Measurements from ENCODE around the gene ARG2.

Gene ARG2

GRCh38 chr14:67683842-67684241 lies 64.1 kb downstream of the ARG2 start:
- Histone ChIP-seq H3K27me3 (no peaks in the 10 kb centered on the region), H3K4me3 (no peak overlapping the region), H3K36me3 (peaks cover 15 to 70% (median 44%) of the 10 kb centered on the region in 3 donors), H3K9me3 (no peaks in the 10 kb centered on the region), H3K27ac (no peak overlapping the region), H3K4me1 (no peaks in the 10 kb centered on the region)
- DNase-seq, result no peak
- TF ChIP-seq CTCF (IDR thresholded peaks at IDR 0.05), result no peak
- intact Hi-C loops (cut with DNase I; ENCODE audit: low total_unique reads), result no loop called here

GRCh38 chr14:67690011-67690410 lies 70.3 kb downstream of the ARG2 start:
- Histone ChIP-seq H3K4me3 (no peak overlapping the region), H3K36me3 (peaks cover 29 to 72% (median 58%) of the 10 kb centered on the region in 3 donors)

DNA sequence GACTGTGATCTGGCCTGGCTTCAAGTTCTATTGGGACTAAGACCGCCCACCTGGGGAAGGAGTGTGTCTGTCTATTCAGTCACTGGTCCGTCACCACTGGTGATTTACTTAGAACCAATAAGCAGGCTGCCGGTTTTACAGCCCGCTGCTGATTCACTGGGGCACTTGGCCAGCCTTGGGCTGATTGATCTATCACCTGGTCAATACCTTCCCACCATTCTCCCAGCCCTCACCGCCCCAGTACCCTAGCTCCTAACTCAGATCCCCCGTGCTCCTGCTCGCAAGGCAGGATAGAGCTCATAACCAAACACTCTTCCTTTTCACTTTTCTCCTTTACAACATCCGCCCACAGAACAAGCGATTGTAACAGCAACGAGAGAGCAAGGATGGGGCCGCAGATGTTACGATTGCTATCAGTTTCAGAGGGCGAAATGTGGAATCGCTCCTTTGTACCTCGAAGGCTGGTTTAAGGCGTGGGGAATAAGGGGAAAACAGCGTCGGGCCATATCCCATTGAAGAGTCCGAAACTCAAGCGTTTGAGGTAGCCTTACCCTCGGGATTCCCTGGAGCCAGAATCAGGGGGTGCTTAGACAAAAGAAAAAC lies 75.2 kb downstream of the ARG2 start:
- peak overlapping the region; percentile 74 to 94 for H3K4me3 ChIP-seq
- DNase-seq, result peak; percentile 54 to 71
- H3K36me3 ChIP-seq, result peaks cover 4 to 27% (median 17%) of the 10 kb centered on the region in 3 donors
- H3K9me3 ChIP-seq, result no peaks in the 10 kb centered on the region
- H3K4me1 ChIP-seq, result peaks cover 0 to 18% (median 9%) of the 10 kb centered on the region in 4 donors
- TF ChIP-seq CTCF (IDR thresholded peaks at IDR 0.05), result no peak
- no peaks in the 10 kb centered on the region for H3K27me3 ChIP-seq
- peak overlapping the region; percentile 82 to 84 for H3K27ac ChIP-seq
- intact Hi-C loops (cut with DNase I; ENCODE audit: low total_unique reads), result no loop called here

More at GRCh38 chr14:67690011-67690410, 70.3 kb downstream of the ARG2 start:
- no peak for TF ChIP-seq CTCF (IDR thresholded peaks at IDR 0.05)
- Histone ChIP-seq H3K4me1 (peaks cover 0 to 18% (median 9%) of the 10 kb centered on the region in 4 donors), H3K27me3 (no peaks in the 10 kb centered on the region), H3K27ac (no peak overlapping the region), H3K9me3 (no peaks in the 10 kb centered on the region)
- DNase-seq, result no peak
- intact Hi-C loops (cut with DNase I; ENCODE audit: low total_unique reads), result no loop called here

DNA sequence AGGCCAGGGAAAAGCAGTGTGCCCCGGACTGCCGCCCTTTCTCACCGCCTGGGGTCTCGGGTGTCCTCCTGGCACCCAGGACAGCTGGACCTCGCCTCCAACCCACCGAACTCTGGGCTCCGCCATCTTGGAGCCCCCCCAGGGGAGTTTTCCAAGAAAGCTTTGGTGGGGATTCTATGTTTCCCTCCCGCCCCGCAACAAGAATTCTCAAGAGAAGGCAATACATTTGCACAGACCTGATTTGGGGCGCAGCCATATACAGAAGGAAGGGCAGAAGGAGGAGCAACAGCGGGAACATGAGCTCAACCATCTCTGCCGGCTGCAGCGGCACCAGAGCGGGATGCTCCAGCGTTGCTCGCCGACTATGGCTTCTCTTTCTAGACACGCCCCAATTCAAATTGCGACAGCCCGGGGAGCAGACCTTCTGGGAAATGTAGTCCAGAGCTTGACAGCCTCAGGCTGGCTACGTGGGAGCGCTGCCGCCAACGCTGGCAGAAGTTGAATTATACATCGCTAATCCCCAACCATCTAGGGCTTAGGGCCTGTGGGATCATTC lies 75.8 kb downstream of the ARG2 start, which contains the start of gene RDH11:
Gene RDH11 (minus strand): TSS at position 371 of the 556 bp plus-strand sequence. CDS start 61 bp downstream, at position 310.
- Histone ChIP-seq H3K36me3 (peaks cover 0 to 21% (median 12%) of the 10 kb centered on the region in 3 donors), H3K9me3 (no peaks in the 10 kb centered on the region), H3K27me3 (no peaks in the 10 kb centered on the region), H3K4me1 (peaks cover 0 to 18% (median 9%) of the 10 kb centered on the region in 4 donors), H3K27ac (peak within 1 kb of the TSS; percentile 82 to 84), H3K4me3 (peak within 1 kb of the TSS; percentile 74 to 94)
- peak; percentile 87 to 92 for DNase-seq
- no peak for TF ChIP-seq CTCF (IDR thresholded peaks at IDR 0.05)
- intact Hi-C loops (cut with DNase I; ENCODE audit: low total_unique reads), result no loop called here

- no peaks in the 10 kb centered on the region for H3K27me3 ChIP-seq
- TF ChIP-seq CTCF (IDR thresholded peaks at IDR 0.05), result no peak
- peaks cover 0 to 18% (median 9%) of the 10 kb centered on the region in 4 donors for H3K4me1 ChIP-seq
- intact Hi-C loops (cut with DNase I; ENCODE audit: low total_unique reads), result no loop called here
- H3K4me3 ChIP-seq, result no peak overlapping the region
- H3K9me3 ChIP-seq, result no peaks in the 10 kb centered on the region
- DNase-seq, result no peak
- no peak overlapping the region for H3K27ac ChIP-seq
- peaks cover 0 to 6% (median under 1%) of the 10 kb centered on the region in 3 donors for H3K36me3 ChIP-seq
These were observed 77.3 kb downstream of the ARG2 start for GRCh38 chr14:67697006-67697405.
